D721Med (cell line): Measurements from ENCODE around the gene ERBB4.

Source experiments
- DNase-seq: peaks from one replicate; pipeline ENCODE4 v3.0.0; 2011; ENCODE audit warnings: low spot score; ENCODE audit not compliant: insufficient read length
- FAIRE-seq: peaks from 2 replicates; lab custom pipeline; 2011; peaks lifted over from hg19 to GRCh38; lab: Jason Lieb, UNC
- TF ChIP-seq, protein P1 (sequence below): IDR thresholded peaks from 2 replicates; pipeline ENCODE4 v1.5.1; 2012; ENCODE audit warnings: mild to moderate bottlenecking, control low read depth; ENCODE audit not compliant: insufficient read depth; ENCODE audit errors: missing control alignments

Gene ERBB4

DNA sequence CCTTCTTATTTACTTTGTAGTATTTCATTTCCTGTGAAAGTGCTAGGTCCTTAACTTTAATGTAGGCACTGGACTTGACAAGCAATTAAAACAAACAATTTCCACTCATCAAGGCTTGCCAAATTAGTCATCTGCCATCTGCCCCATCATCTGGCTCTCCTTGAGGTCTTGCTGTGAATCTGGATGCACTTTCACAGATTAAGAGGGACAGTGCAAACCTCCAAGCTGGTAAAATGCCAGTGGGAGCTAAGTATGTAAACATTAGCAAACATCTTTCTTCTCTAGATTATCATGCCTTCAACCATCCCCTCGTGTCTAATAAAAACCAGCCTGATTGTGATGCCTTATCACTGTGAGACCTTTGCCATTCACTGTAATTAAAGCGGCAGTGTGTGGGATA is 402.9 kb downstream of the ERBB4 start:
- FAIRE-seq (peak; percentile 97), DNase-seq (no peak)
- TF ChIP-seq, protein P1, sequence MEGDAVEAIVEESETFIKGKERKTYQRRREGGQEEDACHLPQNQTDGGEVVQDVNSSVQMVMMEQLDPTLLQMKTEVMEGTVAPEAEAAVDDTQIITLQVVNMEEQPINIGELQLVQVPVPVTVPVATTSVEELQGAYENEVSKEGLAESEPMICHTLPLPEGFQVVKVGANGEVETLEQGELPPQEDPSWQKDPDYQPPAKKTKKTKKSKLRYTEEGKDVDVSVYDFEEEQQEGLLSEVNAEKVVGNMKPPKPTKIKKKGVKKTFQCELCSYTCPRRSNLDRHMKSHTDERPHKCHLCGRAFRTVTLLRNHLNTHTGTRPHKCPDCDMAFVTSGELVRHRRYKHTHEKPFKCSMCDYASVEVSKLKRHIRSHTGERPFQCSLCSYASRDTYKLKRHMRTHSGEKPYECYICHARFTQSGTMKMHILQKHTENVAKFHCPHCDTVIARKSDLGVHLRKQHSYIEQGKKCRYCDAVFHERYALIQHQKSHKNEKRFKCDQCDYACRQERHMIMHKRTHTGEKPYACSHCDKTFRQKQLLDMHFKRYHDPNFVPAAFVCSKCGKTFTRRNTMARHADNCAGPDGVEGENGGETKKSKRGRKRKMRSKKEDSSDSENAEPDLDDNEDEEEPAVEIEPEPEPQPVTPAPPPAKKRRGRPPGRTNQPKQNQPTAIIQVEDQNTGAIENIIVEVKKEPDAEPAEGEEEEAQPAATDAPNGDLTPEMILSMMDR, result no peak

DNA sequence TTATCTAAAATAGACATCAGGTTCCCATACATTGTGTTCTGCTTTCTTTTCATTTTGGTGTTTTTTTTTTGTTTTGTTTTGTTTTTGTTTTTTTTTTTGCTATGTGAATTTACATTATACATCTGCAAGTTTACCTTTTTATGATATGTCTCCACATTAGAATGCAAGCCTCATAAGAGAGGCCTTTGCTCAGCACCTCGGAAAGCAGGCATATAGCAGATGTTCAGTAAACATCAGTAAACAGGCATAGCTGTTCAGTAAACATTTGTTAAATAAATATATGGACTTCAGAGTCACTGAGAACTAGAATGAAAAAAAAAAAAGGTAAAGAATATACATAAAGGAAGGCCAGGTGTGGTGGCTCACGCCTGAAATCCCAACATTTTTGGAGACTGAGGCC is 405.3 kb downstream of the ERBB4 start:
- TF ChIP-seq, protein P1, result no peak
- DNase-seq (no peak), FAIRE-seq (no peak)

- FAIRE-seq (no peak), DNase-seq (no peak)
- TF ChIP-seq, protein P1, result no peak
These were observed 414.0 kb downstream of the ERBB4 start for GRCh38 chr2:212124598-212124997.

- TF ChIP-seq, protein P1, result no peak
- DNase-seq, result no peak
- FAIRE-seq, result no peak
These were observed 419.0 kb downstream of the ERBB4 start for GRCh38 chr2:212119591-212119990.

GRCh38 chr2:212117926-212118325 is 420.7 kb downstream of the ERBB4 start:
- FAIRE-seq, result no peak
- TF ChIP-seq, protein P1, result no peak
- DNase-seq, result no peak

DNA sequence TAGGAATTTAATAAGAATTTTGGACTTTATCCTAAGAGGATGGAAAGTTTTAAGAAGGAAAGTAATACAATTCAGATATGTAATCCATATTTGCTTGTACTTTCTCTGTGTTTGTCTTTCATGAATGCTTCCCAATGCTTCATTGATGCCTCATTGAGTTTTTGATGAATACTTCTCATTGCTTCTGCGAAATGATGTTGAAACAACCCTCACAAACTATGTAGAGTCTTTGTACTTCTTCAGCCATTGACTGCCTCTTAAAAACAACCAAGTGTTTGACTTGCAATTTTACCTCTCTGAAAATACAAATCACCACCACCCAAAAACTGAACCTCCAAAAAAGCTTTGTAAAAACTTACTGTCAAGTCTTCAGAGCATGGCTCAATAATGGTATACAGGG is 424.1 kb downstream of the ERBB4 start:
- DNase-seq, result no peak
- FAIRE-seq, result no peak
- TF ChIP-seq, protein P1, result no peak

GRCh38 chr2:212112401-212112800 is 426.2 kb downstream of the ERBB4 start:
- no peak for DNase-seq
- FAIRE-seq, result no peak
- TF ChIP-seq, protein P1, result no peak
